DMS 273 treated with DMSO at 0.1 percent for 48 hours (cell line): Measurements from ENCODE around the gene GMDS.

Experiments used
- DNase-seq: peaks from one replicate; lab custom pipeline; 2025; lab: John Stamatoyannopoulos, UW

Gene GMDS

DNA sequence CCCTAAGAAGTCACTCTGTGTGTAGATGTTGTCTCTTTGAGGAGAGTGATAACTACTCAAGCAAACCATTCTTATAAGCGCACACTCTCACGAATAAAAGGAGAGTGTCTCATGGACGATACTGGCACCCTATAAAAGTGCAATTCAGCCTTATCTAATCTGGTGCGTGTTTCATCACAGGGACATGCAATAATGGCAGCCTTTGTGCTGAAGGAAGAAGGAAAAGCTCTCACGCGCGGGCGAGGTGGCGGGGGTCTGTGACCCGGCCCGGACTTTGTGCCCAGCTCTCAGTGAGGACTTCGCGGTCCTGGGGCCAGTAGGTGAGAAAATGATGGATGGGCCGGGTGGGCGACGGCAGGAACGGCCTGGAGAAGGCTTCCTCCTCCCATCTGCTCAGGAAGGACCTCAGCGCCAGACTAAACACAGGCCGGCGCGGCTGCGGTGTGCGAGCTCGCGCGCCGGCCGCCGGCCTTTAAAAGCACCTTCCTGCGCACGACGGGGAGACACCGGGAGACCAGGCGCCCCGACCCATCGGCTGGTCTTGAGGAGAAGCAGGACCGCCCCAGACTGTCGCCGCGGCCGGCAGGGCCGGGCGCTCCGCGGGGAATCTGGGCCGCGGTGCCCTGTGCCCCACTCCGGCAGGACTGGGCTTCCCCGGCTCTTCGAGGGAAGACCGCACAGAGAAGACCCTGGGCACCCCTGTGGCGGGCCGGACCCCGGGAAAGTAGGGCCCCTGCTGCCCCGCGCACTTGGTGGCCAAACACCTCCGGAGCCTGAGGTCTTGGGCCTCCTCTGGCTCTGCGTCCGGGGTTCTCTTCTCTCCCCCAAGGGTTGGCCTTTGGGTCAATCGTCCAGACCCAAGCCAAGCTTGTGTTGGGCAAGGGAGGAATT, 644.0 kb downstream of the GMDS start:
- DNase-seq, result no peak

DNA sequence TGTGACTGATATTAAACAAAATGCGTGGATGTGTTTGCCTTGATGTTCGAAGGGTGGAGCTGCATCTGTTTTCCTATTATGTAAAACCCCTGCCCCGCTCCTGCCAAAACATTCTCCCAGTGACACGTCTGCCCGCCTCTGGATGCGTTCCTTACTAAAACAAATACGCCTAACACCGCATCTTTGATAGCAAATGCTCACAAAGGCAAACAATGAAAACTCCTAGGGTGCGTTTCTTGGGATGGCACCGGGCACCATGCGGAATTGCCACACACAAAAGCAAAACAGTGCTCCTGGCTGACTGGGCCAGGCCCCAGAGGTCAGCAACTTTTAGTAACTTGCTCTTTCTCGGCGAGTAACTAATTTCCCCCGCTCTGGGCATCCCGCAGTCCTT, 644.6 kb downstream of the GMDS start:
- no peak for DNase-seq

DNA sequence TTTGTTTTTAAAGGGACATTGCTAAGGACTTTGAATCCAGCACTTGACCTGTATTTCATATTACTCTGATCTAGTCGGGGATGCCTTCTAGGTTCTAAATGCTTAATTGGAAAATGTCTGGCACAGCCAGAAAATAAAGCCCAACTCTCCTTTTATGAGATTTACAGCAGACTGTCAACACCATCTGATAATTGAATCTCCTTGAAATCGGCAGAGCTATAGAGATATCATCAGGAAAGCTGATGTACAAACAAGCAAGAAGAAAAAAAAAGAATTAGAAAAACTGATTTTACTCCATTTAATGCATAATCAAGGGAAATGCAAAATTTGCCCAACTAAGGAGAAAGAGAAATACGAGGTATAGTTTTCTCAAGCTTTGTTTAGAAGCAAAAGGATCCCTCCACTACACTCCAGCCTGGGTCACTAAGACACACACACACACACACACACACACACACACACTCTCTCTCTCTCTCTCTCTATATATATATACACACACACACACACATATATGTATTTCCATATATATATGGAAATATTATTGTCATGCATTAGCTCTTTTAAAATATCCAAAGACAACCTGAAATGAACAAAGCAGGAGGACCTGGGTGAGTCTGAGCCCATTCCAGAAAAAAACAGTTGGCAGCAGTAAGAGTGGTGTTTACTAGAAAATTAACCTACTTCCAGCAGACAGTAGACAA, 645.2 kb downstream of the GMDS start:
- no peak for DNase-seq

DNA sequence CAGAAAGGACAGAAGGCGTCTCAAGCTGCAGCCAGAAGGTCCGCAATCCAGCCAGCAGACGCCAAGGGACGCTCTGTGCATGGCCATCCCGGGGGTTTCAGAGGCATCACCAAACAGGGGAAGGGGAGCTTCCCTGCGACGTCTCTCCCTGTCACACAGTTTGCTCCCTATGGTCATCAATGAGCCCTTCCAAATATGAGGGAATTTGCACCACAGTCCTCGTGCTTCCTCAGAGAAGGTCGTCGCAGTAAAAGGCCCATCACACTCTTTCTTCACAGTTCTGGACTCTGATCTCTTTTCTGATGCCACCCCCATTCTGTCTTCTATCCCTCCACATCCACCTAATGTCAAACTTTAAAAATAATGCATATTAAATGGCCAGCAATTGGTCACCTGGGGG, 645.9 kb downstream of the GMDS start:
- no peak for DNase-seq

DNA sequence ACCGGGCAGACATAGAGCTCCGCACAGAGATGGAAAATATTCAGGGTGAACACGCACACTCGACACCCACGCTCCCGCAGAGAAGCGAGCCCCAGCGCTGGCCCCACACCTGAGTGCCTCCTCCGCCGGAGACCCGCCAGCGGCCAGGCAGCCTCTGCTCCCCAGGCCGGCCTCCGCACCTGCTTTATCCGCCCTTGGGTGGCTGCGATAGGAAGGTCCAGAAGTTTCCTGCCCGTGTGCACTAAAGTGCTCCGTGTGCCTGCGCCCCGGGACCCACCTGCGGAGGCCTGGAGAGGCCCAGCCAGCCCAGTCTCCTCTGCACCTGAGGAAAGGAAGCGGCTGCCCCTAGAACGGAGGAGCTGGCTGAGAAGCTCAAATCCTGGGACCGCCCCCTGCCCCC, 646.5 kb downstream of the GMDS start:
- DNase-seq, result no peak

DNA sequence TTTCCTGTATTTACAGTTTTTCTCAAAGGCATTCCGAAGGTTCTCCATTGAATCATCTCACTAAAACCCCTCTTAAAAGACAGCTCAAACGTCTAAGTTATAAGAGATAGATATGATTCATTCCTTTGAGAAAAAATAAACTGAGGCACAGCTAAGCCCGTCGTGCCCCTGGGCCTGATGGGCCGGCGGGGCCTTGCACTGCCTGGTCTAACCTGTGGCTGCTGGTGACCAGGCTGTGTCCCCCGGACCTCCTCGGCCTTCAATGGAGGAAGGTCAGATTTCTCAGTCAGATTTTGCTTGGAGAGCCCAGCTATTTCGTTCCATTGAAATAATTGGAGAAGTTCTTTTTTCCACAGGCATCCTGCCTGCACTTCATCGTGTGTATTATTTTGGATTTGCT, 647.0 kb downstream of the GMDS start:
- no peak for DNase-seq

DNA sequence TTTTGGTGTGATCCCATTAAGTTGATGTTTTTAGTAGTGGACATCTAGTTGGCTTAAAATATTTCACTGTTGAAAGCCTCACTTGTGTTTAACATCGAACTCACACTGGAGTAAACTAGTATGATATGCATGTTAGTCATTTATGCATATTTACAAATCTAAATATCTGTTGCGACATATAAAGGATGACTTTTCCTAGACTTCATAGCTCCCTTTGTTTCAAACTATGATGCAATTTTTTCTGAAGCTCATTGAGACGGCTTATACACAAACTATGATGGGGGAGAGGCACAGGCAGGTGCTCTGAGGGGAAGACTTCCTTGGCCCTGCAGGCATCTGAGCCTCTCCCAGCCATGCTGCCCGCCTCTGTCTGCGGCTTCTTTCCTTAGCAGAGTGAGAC, 647.5 kb downstream of the GMDS start:
- DNase-seq, result no peak

DNA sequence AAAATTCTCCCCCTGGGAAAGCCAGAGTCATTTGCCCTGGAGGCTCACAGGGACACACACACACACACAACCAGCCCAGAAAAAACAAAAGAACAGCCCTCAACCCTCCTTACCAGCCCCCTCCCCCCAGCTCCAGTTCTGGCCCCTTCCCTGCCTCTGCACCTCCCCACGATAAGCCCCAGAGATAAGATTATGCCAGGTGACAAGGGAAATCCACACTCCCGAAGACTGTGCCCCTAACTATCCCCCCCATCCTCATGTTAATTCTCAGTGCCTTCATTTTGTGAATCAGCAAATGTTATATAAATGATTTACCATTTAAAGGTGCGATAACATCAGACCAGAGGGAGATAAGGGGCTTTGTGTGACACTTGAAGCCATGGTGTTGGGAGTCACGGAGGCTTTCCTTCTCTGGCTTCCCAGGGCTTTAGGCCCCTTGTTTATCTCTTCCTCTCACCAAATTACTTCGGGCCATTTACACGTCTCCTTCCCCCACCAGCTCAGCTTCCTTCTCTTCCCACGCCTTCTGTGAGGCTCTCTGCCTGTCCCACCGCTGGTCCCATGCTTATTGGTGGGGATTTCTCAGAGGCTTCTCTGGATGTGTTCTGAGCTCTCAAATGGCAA, 648.2 kb downstream of the GMDS start:
- no peak for DNase-seq

DNA sequence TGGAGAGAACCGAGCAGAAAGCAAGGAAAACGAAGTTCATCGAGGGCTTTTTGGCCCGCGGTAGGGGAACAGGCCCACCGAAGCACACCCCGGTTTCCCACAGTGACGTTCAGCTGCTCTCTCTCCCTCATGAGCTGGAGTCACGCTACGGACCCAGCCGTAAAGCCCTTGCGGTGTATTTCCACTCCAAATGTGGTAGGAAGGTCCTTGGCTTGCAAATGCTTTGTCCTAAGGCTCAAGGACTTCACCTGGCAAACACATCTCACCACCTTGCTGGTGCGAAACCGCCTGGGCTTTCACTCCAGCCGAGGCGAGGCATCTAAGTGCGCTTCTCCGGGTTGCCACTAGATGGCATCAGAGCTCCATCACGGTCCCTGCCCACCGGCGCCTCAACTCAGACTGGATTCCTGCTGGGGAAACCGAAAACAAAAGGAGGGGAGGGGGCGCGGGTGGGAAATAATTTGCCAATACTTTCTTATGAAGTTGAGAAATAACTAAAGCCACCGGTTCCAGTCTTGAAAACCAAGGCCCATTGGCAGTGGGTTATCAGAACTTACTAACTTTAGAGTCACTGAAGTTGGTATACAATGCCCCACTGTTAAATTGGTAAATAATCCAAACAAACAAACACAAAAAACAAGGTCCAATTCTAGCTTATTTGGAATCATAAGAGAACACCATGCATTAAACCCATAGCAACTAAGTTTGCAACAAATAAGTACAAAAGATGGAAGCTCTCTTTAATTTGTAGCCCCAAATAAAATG, 649.1 kb downstream of the GMDS start:
- DNase-seq, result no peak

DNA sequence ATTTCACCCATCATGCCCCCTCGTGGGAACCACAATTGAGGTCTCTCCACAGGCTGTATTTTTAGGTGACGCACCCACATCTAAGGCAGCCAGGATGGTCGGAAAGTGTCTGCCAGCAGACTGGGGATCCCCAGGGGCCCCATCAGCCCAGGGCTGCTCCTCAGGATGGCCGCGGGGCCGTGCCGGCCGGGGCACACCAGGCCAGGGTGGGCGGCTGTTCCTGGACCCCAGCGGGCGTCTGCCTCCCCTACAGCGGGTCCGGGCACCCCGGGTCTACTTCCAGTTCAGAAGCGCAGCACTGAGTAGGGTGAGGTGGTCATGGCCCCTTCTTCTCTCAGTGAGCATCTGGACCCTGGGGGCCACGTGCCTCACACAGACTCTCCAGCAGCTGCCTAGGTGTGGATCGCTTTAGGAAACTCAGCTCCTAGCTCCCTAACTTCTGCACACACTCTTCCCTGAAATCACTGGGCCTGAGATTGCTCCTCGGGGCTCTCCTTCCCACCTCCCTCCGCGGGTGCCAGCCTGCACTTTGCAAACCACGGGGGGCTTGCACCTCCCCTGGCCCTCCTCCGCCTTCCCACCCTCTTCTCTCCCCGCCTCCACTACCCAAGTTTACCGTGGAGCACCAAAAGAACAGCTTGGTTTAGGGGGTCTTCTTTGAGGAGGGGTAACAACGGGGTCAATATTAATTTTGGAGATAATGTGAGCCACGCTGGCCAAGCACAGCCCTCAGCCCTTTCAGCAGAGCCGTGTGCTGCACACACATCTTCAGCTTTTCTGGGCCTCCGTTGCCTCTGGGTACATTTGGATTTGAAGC, 649.9 kb downstream of the GMDS start:
- DNase-seq, result no peak

DNA sequence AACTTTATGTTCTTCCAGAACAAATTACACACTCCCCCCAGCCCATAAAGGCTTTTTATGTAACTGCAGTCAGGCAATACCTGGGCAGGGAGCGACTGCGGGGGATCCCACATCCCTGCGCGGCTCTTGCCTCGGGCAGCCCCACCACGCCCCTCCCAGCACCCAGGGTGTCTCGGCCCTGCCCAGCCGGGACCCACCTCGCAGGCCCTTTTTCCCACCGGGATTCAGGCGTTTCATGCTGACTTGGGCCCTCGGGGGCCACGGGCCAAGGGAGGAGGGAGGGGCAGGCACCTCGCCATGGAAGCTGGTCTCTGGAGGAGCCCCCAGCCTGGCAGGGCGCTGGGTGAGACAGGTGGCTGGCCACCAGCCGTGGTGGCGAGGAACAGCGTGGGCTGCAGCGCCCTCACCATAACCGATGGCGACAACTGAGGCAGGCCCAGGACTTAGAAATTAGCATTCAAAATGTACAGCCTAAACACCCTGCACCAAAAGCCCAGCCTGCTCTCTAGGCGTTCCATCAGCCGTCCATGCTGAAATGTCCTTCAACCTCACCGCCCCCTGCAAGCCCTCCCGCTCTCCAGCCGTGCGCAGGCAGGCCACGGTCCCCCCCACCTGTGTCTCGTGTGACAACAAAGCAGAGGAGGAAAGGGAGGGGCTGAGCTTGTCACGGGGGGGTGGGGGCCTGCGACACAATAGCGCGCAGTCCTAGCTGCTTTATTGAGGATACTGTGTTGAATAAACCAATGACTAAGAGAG, 650.8 kb downstream of the GMDS start:
- no peak for DNase-seq

DNA sequence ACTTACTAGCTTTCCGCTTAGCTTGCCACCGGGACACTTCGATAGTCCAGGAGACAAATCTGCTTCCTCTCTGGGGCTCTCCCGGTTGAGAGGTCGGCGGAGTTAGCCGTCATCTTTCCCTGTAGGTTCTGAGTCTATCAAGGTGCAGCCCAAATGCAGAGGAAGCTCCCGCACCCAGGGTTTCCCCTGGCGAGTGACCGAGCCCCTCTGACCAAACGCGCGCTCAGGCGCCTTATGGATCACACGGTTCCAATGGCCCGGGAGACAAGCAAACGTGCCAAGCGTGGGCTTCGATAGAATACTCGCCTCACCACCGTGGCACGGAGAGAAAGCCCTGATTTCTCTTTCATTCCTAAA, 651.5 kb downstream of the GMDS start:
- no peak for DNase-seq

DNA sequence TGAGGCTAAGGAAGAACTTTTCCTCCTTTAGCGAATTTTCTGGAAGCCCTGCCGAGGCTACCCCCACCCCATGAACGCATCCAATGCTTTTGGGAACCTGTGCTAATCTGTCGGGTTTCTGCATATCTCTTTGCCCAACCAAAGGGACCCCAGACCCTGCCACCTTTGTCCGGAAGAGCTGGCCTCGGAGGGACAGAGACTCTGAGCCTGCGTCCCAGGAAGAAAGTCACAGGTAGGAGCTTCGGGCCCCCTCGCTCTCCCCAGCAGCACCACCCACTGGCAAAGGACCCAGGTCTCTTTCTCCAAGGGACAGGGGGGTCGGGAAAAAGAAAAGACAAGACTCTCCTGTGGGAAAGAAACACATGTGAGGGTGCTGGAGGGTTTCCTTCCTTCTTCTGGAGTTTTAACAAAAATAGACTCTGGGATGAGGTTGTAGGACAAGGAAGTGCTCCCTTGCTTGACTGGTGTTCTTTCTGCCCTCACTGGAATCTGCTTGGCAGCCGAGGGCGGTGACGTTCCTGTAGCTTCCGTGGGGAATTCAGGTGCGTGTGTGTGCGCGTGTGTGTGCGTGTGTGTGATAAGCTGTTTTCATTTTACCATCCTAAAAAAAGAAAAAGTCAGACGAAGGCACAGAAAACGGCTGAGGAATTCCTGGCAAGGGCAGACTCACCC, 652.0 kb downstream of the GMDS start:
- no peak for DNase-seq

DNA sequence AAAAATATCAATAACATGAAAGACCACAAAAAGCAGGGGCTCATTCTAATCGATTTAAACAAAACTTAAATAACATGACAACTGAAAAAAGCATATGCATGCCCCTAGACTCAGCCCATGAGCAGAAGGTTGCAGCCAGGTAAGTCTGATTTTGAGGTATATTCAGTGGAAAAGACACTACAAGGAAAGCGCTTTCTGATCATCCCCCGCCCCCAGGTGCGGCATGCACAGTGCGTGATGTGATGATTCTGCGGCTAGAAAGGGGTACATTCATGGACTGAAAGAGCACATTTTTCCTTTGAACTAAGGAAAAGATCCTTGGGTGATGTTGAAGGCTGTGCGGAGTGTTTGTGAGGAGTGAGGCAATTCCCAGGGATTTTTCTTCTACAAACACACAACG, 652.6 kb downstream of the GMDS start:
- DNase-seq, result no peak

DNA sequence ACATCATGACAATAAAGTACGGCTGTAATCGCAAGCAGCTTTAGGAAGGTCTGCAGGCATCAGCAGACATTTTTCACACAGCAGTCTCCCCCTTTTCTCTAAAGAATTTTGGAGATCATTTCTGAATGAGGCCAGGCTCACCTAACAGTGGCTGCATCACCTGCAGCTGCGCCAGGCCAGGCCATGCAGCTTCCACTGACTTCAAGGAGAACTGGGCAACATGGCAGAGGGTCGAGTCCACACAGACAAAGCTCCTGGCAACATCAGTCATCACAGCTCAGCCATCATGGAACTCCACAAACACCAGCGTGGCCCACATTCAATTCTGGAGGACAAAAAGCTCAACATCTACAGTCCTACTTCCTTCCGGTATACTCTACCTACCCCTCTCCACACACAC, 653.5 kb downstream of the GMDS start:
- DNase-seq, result no peak

DNA sequence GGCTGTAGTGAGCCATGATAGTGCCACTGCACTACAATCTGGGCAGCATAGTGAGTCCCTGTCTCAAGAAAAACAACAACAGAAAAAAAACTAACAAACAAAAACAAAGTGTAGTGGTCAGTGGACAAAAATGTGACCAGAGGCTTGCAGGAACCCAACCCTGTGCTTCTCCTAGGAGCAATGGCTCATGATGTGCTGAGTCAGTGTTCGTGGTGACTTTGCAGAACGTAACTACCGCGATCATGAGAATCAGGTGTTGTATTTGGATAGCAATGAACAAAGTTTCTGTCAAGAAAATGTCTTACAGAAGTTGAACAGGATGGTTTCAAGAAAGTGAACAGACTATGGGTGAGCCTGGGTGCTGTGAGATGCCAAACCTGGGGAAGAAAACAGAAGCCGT, 654.2 kb downstream of the GMDS start:
- no peak for DNase-seq

DNA sequence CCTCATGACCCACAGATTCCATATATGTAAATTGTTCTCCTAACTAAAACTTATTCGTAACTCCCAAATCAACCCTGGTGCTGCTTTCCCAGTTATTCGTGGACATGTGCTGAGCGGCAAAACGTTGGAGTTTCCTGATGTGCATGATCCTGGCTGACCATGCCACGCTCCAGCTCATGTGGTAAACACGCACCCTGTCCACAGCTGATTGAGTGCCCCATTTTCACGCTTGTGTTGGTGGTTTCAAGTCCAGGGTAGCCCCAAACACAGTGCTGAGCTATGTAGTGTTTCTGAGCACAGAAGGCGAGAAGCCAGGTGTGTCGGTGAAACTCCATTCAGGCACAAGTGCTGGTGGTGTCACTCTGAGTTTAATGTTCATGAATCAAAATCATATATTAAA, 654.8 kb downstream of the GMDS start:
- DNase-seq, result no peak

DNA sequence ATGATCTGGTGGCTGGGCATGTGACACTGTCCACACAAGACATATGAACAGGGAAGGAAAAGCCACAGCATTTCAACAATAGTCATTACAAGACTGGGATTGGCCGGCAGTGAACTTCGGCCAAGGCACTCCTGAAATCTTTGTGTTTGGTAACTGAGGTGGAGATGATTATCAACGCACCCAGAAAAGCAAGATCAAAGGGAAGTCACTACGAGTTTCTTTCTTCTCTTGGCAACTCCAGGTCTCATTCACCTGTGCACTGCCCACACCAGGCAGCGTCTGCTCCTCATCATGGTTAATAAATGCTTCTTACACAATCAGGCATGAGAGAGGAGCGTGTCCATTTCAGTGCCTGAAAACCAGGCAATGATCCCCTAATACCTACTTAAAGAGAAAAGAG, 656.2 kb downstream of the GMDS start:
- no peak for DNase-seq

DNA sequence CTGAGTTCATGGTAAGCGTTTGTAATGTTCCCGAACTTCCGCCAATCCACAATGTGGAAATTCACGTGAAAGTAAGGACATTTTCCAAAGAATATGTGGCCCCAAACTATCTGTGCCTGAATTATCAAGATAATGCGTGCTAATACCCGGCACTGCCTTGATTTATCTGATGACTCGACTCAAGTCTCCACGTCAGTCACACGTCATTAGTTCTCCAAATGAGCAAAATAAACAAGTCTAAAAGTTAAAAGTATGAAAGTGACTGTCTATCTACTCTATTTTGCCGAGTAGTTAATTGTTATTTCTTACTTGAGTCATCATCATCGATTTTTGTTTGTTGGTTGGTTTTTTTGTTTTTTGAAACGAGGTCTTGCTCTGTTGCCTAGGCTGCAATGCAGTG, 657.4 kb downstream of the GMDS start:
- DNase-seq, result no peak

DNA sequence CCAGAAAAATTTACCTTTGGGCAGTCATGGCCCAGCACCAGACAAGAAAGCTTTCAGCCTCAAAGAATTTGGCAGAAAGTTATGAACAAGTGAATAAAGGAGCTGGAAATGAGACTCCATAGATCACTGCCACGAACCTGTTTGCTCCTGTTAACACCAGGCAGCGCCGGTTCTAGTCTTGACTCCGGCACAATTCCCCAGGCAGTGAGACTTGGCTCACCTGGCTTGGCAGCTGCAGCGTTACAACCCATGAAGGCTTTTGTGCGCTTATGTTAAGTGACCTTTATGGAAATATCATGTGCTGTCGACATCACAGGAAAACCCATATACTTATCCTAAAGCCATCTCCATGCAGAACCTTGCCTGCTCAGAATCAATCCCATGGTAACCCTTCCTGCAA, 657.9 kb downstream of the GMDS start:
- DNase-seq, result no peak
